NCI-H226 (cell line): Measurements from ENCODE around the gene UPK3B.
"Not testable (repeated sequence)": the region's sequence is repeated elsewhere in the genome, so short reads cannot be mapped to it uniquely, and the experiment has no call there.

Source experiments
- DNase-seq: peaks from one replicate; pipeline ENCODE4 v3.0.0-alpha.2; 2015

UPK3B gene

GRCh38 chr7:76509931-76510877 lies at the start of gene UPK3B:
UPK3B (plus strand) TSS chr7:76510552; CDS start chr7:76510653, 101 bp downstream.
- DNase-seq, result peak; percentile 99

DNA sequence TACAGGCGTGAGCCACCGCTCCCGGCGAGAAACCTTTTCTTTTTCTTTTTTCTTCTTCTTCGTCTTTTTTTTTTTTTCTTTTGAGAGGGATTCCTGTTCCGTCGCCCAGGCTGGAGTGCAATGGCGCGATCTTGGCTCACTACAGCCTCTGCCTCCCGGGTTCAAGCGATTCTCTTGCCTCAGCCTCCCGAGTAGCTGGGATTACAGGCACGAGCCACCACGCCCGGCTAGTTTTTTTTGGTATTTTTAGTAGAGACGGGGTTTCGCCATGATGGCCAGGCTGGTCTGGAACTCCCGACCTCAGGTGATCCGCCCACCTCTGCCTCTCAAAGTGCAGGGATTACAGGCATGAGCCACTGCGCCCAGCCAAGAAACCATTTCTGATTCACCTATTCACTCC lies 49.6 kb upstream of the UPK3B start:
- DNase-seq, result not testable (repeated sequence)

DNA sequence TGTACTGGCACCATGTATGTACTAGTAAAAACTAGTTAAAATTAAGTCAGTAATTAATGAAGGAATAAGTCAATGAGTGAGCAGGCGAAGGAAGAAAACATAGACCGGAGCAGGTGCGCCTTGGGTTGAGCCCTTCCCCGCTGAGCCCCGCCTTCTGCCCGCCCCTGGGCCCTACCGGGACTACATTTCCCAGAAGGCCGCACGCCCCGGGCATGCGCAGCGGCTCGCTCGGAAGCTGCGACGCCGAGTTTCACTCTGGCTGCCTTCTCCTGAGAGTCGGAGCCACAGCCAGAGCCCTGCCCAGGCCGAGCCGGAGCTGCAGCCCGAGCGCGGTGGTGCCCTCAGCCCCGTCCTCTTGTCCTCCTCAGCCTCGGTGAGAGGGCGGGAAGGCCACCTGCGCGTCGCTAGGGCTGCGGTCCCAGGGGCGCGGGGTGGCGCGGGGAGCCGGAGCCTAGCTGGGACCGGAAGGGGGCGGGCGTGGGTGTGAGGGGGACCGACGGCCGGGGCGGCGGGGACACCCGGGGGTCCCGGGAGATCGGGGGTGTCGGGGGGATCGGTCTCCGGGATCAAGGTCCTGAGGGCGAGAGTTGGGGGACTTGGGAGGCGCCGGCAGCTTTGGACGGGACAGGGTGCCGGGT lies 48.8 kb upstream of the UPK3B start, which contains the start of gene DTX2:
Gene DTX2 (plus strand): TSS at position 246 of the 638 bp plus-strand sequence. CDS start 18,801 bp downstream, outside the sequence.
- not testable (repeated sequence) for DNase-seq

GRCh38 chr7:76462271-76462882 lies 48.0 kb upstream of the UPK3B start:
- not testable (repeated sequence) for DNase-seq

DNA sequence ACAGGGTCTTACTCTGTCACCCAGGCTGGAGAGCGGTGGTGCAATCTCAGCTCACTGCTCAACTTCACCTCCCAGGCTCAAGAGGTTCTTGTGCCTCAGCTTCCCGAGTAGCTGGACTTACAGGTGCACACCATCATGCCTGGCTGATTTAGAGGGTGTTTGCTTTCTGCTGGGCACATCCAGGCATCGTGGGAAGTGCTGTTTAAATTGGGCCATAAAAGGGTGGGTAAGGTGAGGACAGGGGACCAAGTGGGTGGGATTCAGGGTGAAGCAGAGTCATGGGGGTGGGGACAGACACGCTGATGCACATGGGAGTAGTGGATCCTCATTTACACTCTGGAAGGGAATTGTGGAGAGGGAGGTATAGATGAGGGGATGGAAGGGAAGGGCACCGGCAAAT lies 45.4 kb upstream of the UPK3B start:
- DNase-seq, result not testable (repeated sequence)

DNA sequence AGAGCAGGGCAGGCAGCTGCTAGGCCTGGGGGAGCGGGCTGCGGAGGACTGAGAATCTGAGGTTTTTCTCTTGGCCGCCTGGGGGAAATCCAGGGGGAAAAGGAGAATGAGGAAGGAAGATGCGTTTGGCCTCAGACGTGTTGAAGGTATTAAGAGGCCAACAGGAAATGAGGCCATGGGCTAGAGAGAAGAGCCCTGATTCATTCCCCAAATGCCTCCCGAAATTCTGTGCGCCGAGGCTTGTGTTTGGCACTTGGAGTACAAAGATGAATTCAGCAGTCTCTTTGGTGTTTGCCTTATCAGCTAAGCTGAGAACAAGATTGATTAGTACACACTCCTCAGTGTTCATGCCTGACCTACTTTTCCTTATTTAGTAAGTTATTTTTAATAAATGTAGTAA lies 44.4 kb upstream of the UPK3B start:
- not testable (repeated sequence) for DNase-seq

- peak; percentile 89 for DNase-seq
Observed at GRCh38 chr7:76467743-76468404, 42.5 kb upstream of the UPK3B start.

GRCh38 chr7:76471556-76472221 lies 38.7 kb upstream of the UPK3B start:
- not testable (repeated sequence) for DNase-seq

GRCh38 chr7:76473097-76473496 lies 37.3 kb upstream of the UPK3B start:
- DNase-seq, result not testable (repeated sequence)

- DNase-seq, result not testable (repeated sequence)
Observed at GRCh38 chr7:76476280-76476679, 34.1 kb upstream of the UPK3B start.

GRCh38 chr7:76476742-76477474 lies 33.4 kb upstream of the UPK3B start:
- DNase-seq, result not testable (repeated sequence)

- DNase-seq, result not testable (repeated sequence)
Observed at GRCh38 chr7:76479628-76480027, 30.7 kb upstream of the UPK3B start.

GRCh38 chr7:76480403-76481253 lies 29.7 kb upstream of the UPK3B start:
- DNase-seq, result not testable (repeated sequence)

DNA sequence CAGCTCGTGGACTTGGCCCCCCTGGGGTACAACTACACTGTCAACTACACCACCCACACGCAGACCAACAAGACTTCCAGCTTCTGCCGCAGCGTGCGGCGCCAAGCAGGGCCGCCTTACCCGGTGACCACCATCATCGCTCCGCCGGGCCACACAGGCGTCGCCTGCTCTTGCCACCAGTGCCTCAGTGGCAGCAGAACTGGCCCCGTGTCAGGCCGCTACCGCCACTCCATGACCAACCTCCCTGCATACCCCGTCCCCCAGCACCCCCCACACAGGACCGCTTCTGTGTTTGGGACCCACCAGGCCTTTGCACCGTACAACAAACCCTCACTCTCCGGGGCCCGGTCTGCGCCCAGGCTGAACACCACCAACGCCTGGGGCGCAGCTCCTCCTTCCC lies 27.7 kb upstream of the UPK3B start:
- DNase-seq, result not testable (repeated sequence)

DNA sequence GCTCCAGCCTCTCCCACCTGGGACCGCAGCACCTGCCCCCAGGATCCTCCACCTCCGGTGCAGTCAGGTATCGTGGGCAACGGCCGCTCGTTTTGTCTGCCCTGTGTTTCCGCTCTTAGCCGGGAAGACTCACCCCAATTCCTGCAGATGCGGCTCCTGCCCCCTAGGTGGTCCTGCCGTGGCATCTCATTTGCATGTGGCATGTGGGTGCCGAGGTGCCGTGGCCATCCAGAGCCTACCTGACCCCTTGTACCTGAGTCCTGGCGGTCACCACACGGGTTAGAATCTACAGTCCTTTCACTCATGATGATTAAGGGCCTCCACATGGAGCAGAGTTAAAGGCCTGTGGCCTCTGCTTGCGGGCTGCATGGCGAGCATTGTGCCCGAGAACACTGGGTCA lies 27.3 kb upstream of the UPK3B start:
- not testable (repeated sequence) for DNase-seq

- not testable (repeated sequence) for DNase-seq
Observed at GRCh38 chr7:76484456-76484855, 25.9 kb upstream of the UPK3B start.

DNA sequence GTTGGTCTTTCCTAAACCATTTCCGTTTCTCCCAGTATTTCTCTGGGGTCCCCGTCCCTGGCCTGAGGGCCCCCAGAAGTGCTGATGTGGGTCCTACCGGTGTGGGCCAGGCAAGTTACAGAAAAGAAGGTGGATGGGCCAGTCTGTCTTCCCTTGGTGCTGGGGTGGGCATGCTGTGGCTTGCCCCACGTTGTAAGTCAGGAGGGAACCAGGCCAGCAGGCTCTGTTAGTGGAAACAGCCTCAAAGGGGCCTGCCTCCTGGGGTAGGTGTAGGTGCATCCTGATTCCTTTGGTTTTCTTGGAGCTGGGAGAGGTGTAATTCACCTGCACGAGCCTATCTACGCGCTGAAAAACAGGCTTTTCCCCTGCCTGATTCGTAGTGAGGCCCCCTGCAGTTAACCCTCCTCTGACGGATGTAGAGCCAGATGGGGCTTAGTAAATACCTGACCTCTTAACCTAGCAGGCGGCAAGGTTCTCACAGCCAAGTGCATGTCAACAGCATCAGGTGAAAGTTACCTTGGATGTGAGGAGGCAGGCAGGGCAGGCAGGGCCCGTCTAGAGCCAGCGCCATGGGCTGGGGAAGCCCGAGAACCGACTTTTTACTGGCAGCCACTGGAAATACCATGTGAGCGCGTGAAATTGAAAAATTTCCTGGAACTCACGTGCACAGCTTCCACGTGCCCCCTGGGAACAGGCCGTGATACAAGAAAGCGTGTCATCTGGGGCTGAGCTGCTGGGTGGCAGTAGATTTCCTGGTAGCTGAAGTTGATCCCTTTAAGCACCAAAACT lies 24.3 kb upstream of the UPK3B start:
- DNase-seq, result not testable (repeated sequence)

DNA sequence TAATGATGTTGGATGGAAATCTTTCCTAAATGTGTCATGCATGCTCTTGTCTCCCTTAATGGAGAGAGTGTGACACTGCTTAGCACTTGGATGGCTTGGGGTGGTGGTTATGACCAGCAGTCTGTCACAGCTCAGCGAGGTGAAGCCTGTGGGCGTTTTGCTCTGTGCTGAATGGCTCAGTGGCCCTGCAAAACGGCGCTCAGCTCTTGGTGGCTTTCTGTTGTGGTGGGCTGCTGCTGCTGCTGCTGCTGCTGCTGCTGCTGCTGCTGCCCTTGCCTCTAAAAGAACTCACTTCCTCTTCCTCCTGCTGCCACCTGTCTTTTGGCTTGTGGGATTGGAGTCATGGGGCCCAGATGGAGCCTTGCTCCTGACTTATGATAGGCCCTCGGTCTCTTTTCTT lies 23.7 kb upstream of the UPK3B start:
- not testable (repeated sequence) for DNase-seq

- not testable (repeated sequence) for DNase-seq
Observed at GRCh38 chr7:76487969-76488368, 22.4 kb upstream of the UPK3B start.
